Measurements from ENCODE around the gene ARMC3. TPM values are rescaled to one million over a fixed set of nuclear protein-coding genes. Genes with fewer than 3 reads are reported as not detected.

Gene ARMC3
- total RNA-seq, 4 donors from 2014 or later = not detected

- WGBS, 2 donors = 51% methylated on average over 9 of the region's 9 CpGs
- no peak for DNase-seq (ENCODE audit: low spot score in 2 of 2)
- TF ChIP-seq CTCF (IDR thresholded peaks at IDR 0.05) (no peak), POLR2A (IDR thresholded peaks at IDR 0.05) (no peak)
- H3K4me3 ChIP-seq (ENCODE audit: low read depth, poor library complexity, severe bottlenecking) = no peak overlapping the region
- intact Hi-C loops (cut with DNase I; ENCODE audit: low total_unique reads) = no loop called here
These were observed 119.6 kb downstream of the ARMC3 start for GRCh38 chr10:23047201-23048050.

GRCh38 chr10:23048191-23048590 lies 120.3 kb downstream of the ARMC3 start:
- DNase-seq (ENCODE audit: low spot score in 2 of 2) = no peak
- no peak for TF ChIP-seq CTCF (IDR thresholded peaks at IDR 0.05)
- no peak overlapping the region for H3K4me3 ChIP-seq (ENCODE audit: low read depth, poor library complexity, severe bottlenecking)
- intact Hi-C loops (cut with DNase I; ENCODE audit: low total_unique reads) = no loop called here
- WGBS, 2 donors = 92 to 93% methylated on average over 4 of the region's 4 CpGs

GRCh38 chr10:23051278-23051677 lies 123.4 kb downstream of the ARMC3 start:
- no peak for TF ChIP-seq POLR2A (IDR thresholded peaks at IDR 0.05)
- TF ChIP-seq CTCF (IDR thresholded peaks at IDR 0.05) = no peak
- no peak overlapping the region for H3K4me3 ChIP-seq (ENCODE audit: low read depth, poor library complexity, severe bottlenecking)
- 93 to 97% methylated on average over 3 of the region's 3 CpGs for WGBS, 2 donors
- intact Hi-C loops (cut with DNase I; ENCODE audit: low total_unique reads) = no loop called here
- DNase-seq (ENCODE audit: low spot score in 2 of 2) = no peak

- WGBS, 2 donors = 93 to 97% methylated on average over 5 of the region's 5 CpGs
- intact Hi-C loops (cut with DNase I; ENCODE audit: low total_unique reads) = no loop called here
- DNase-seq (ENCODE audit: low spot score in 2 of 2) = no peak
- no peak overlapping the region for H3K4me3 ChIP-seq (ENCODE audit: low read depth, poor library complexity, severe bottlenecking)
- TF ChIP-seq POLR2A (IDR thresholded peaks at IDR 0.05) (no peak), CTCF (IDR thresholded peaks at IDR 0.05) (no peak)
These were observed 124.0 kb downstream of the ARMC3 start for GRCh38 chr10:23051855-23052331.

DNA sequence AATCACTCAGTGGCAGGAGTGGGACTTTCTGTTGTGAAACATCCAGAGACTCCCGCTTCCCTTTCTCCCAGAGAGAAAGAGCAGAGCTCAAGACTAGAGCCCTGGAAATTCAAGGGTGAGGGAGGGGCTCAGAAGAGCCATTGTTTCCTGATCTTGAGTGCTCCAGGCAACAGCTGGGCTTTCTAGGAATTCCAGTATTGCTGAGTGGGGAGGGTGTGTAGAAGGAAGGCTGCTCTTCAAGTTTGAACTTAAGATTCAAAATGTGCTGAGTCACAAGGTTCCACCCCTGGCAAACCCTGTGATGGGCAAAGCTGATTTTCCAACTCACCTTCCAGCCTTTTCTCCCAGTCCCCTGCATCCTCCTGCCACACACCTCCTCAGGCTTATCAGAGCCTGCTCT lies 125.2 kb downstream of the ARMC3 start:
- TF ChIP-seq CTCF (IDR thresholded peaks at IDR 0.05) = no peak
- no peak for TF ChIP-seq POLR2A (IDR thresholded peaks at IDR 0.05)
- no peak overlapping the region for H3K4me3 ChIP-seq (ENCODE audit: low read depth, poor library complexity, severe bottlenecking)
- intact Hi-C loops (cut with DNase I; ENCODE audit: low total_unique reads) = no loop called here
- DNase-seq (ENCODE audit: low spot score in 2 of 2) = no peak
- WGBS, 2 donors = 35 to 50% methylated on average over 1 of the region's 1 CpG

All from lower leg skin (tissue), 4 donors.